Naive thymus-derived CD4-positive, alpha-beta T cell (primary cell): ENCODE measurements around the gene ACSBG1. TPM values are rescaled to one million over a fixed set of nuclear protein-coding genes. Genes with fewer than 3 reads are reported as not detected.
"Not testable (repeated sequence)": the region's sequence is repeated elsewhere in the genome, so short reads cannot be mapped to it uniquely, and the experiment has no call there.

Source experiments
- ATAC-seq: fragments of 150-1000 bp; cut with Tn5 transposase; 2 replicates; pipeline ENCODE4 v1.10.0; 2021; ENCODE audit warnings: mild to moderate bottlenecking, moderate library complexity
- CTCF ChIA-PET: fragments of 350-600 bp; sonication (Branson Sonifier 250); formaldehyde crosslinking; loops from one replicate; lab custom pipeline; 2021; ENCODE audit warnings: antibody characterized with exemption; lab: Charles Lee
- POLR2A ChIA-PET: fragments of 350-600 bp; sonication (Branson Sonifier 250); formaldehyde crosslinking; loops from one replicate; lab custom pipeline; 2021; ENCODE audit warnings: antibody characterized with exemption, inconsistent platforms; lab: Charles Lee
- DNase-seq, 9 donors: peaks; one replicate each; pipeline versions ENCODE4 v3.0.0 to v3.0.0-alpha.2; 2020 to 2022; ENCODE audit warnings: mixed read lengths in 1 of 9
- H3K27ac ChIP-seq: one replicate; pipeline ENCODE4 v1.7.0; 2013; ENCODE audit warnings: mild to moderate bottlenecking, low read depth, low read length, moderate library complexity
- H3K27me3 ChIP-seq, 2 donors: one replicate each; pipeline ENCODE4 v1.7.0; 2013; ENCODE audit warnings: low read length in 2 of 2, mild to moderate bottlenecking in 2 of 2, moderate library complexity in 2 of 2; ENCODE audit not compliant: control insufficient read depth in 2 of 2, insufficient read depth in 2 of 2
- H3K36me3 ChIP-seq, 3 experiments: 1 replicate in 2 of 3; 2 replicates in 1 of 3; pipeline ENCODE4 v1.7.0; 2013; ENCODE audit warnings: low read length in 3 of 3, mild to moderate bottlenecking in 3 of 3, moderate library complexity in 1 of 3; ENCODE audit not compliant: insufficient read depth in 3 of 3, control insufficient read depth in 2 of 3
- H3K4me1 ChIP-seq, 2 donors: one replicate each; pipeline ENCODE4 v1.7.0; 2013; ENCODE audit warnings: low read length in 2 of 2, mild to moderate bottlenecking in 2 of 2, moderate library complexity in 1 of 2; ENCODE audit not compliant: control insufficient read depth in 2 of 2, insufficient read depth in 2 of 2
- H3K4me3 ChIP-seq: 2 replicates; pipeline ENCODE4 v1.7.0; 2013; ENCODE audit warnings: mild to moderate bottlenecking, low read length
- H3K9me3 ChIP-seq, 3 experiments: 1 replicate in 2 of 3; 2 replicates in 1 of 3; pipeline ENCODE4 v1.7.0; 2013; ENCODE audit warnings: low read length in 3 of 3; ENCODE audit not compliant: control insufficient read depth in 2 of 3
- H3K27ac Mint-ChIP-seq, 9 donors: one replicate each; pipeline ENCODE4 v1.8.0; 2020 to 2022; ENCODE audit warnings: mixed read lengths in 9 of 9, mild to moderate bottlenecking in 8 of 9, moderate library complexity in 5 of 9, inconsistent platforms in 2 of 9
- H3K27me3 Mint-ChIP-seq, 5 donors: one replicate each; pipeline ENCODE4 v1.8.0; 2021 to 2022; ENCODE audit warnings: mixed read lengths in 5 of 5, mild to moderate bottlenecking in 1 of 5
- H3K36me3 Mint-ChIP-seq, 5 donors: one replicate each; pipeline ENCODE4 v1.8.0; 2020 to 2022; ENCODE audit warnings: mixed read lengths in 5 of 5, mild to moderate bottlenecking in 3 of 5, inconsistent platforms in 1 of 5
- H3K4me1 Mint-ChIP-seq, 7 donors: one replicate each; pipeline ENCODE4 v1.8.0; 2020 to 2022; ENCODE audit warnings: mixed read lengths in 7 of 7, mild to moderate bottlenecking in 3 of 7, inconsistent platforms in 1 of 7
- H3K4me3 Mint-ChIP-seq, 10 donors: one replicate each; pipeline ENCODE4 v1.8.0; 2020 to 2022; ENCODE audit warnings: mild to moderate bottlenecking in 10 of 10, mixed read lengths in 10 of 10, moderate library complexity in 6 of 10, inconsistent platforms in 2 of 10
- H3K9me3 Mint-ChIP-seq, 11 donors: one replicate each; pipeline ENCODE4 v1.8.0; 2020 to 2022; ENCODE audit warnings: mixed read lengths in 11 of 11, mild to moderate bottlenecking in 4 of 11, inconsistent platforms in 1 of 11, moderate library complexity in 1 of 11
- intact Hi-C, 2 donors: fragments of 100-400 bp; cut with micrococcal nuclease; formaldehyde crosslinking; loops; one replicate each; pipeline ENCODE4 v1.15.1; 2023
- polyA plus RNA-seq, 2 donors: library from polyadenylated mRNA; unstranded; fragments of 300-500 nt; fragmentation: Illumina TruSeq; gene quantifications; one replicate each; pipeline ENCODE4 v1.2.3, GENCODE V29; 2021
- total RNA-seq, 6 experiments: library from RNA in 5 of 6; stranded (reverse) in 5 of 6; gene quantifications; 1 replicate in 5 of 6; 2 replicates in 1 of 6; pipeline ENCODE4 v1.2.3 and lab custom pipeline; 2021 to 2026

ACSBG1 gene
- total and polyA plus RNA-seq, 7 experiments from 2014 or later: 0.06 to 0.39 TPM; not detected in 5

DNA sequence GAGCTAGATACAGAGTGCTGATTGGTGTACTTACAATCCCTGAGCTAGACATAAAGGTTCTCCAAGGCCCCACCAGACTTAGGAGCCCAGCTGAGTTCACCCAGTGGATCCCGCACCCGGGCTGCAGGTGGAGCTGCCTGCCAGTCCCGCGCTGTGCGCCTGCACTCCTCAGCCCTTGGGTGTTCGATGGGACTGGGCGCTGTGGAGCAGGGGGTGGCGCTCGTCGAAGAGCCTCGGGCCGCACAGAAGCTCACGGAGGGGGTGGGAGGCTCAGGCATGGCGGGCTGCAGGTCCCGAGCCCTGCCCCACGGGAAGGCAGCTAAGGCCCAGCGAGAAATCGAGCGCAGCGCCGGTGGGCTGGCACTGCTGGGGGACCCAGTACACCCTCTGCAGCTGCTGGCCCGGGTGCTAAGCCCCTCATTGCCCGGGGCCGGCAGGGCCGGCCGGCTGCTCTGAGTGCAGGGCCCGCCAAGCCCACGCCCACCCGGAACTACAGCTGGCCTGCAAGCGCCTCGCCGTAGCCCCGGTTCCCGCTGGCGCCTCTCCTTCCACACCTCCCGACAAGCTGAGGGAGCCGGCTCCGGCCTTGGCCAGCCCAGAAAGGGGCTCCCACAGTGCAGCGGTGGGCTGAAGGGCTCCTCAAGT, 11.7 kb upstream of the ACSBG1 start:
- intact Hi-C loops: not testable (repeated sequence)

DNA sequence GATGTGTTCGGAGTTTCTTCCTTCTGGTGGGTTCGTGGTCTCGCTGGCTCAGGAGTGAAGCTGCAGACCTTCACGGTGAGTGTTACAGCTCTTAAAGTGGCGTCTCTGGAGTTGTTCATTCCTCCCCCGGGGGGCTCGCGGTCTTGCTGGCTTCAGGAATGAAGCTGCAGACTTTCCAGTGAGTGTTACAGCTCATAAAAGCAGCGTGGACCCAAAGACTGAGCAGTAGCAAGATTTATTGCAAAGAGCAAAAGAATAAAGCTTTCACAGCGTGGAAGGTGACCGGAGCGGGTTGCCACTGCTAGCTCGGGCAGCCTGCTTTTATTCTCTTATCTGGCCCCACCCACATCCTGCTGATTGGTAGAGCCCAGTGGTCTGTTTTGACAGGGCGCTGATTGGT, 11.0 kb upstream of the ACSBG1 start:
- H3K36me3 ChIP-seq, H3K9me3 ChIP-seq, H3K4me3 ChIP-seq, ATAC-seq, H3K27me3 Mint-ChIP-seq, H3K27ac Mint-ChIP-seq, H3K27me3 ChIP-seq, POLR2A ChIA-PET, H3K4me1 Mint-ChIP-seq, DNase-seq, H3K27ac ChIP-seq, H3K9me3 Mint-ChIP-seq, H3K36me3 Mint-ChIP-seq, intact Hi-C loops, H3K4me1 ChIP-seq, H3K4me3 Mint-ChIP-seq: not testable (repeated sequence)
- CTCF ChIA-PET: interaction anchor here (0.6 to 1.4 kb wide), 2 partner anchors 20 to 389 kb away, joined by 3 read pairs; no protein-coding TSS in a partner anchor

More for the DNA sequence above, 11.7 kb upstream of the ACSBG1 start:
- H3K4me3 ChIP-seq, ATAC-seq, H3K4me1 ChIP-seq, DNase-seq, H3K9me3 ChIP-seq, H3K36me3 ChIP-seq, H3K27me3 Mint-ChIP-seq, POLR2A ChIA-PET, H3K27ac Mint-ChIP-seq, H3K27ac ChIP-seq, H3K4me1 Mint-ChIP-seq, H3K4me3 Mint-ChIP-seq, H3K9me3 Mint-ChIP-seq, H3K36me3 Mint-ChIP-seq, H3K27me3 ChIP-seq: not testable (repeated sequence)
- CTCF ChIA-PET: interaction anchor here (0.6 kb wide), 1 partner anchor 389 kb away, joined by 3 read pairs; no protein-coding TSS in a partner anchor

DNA sequence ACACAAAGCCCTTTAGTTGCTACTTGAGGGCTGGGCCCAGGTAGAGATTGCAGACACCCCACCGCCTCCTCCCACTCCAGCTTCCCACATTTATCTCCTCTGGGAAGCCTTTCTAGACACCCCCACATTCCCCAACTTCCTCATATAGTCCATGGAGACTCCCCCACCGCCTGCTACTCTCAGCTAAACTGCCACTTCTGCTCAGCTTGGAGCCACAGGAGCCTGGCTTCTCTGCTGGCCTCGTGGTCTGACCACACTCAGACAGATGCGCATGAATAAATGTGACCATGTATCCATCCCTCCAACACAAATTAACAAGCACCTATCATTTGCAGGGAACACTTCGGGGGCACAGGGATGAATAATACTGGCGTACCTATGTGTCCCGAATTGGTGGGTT, 10.5 kb upstream of the ACSBG1 start:
- Mint-ChIP-seq H3K9me3 (peaks cover 0 to 1% (median 0%) of the 10 kb centered on the region in 11 donors), H3K27me3 (peaks cover 0 to 6% (median 0%) of the 10 kb centered on the region in 5 donors), H3K4me1 (peaks cover 0 to 4% (median 0%) of the 10 kb centered on the region in 7 donors), H3K27ac (no peak overlapping the region), H3K4me3 (no peak overlapping the region), H3K36me3 (no peaks in the 10 kb centered on the region)
- Histone ChIP-seq H3K9me3 (no peaks in the 10 kb centered on the region), H3K27ac (no peak overlapping the region), H3K27me3 (no peaks in the 10 kb centered on the region), H3K4me1 (no peaks in the 10 kb centered on the region), H3K4me3 (no peak overlapping the region), H3K36me3 (no peaks in the 10 kb centered on the region)
- CTCF ChIA-PET: interaction anchor here (1.4 kb wide), 1 partner anchor 21 kb away, joined by 3 read pairs; no protein-coding TSS in a partner anchor
- DNase-seq (no peak), ATAC-seq (no peak)
- POLR2A ChIA-PET: interaction anchor here (0.8 kb wide), 1 partner anchor 47 kb away, joined by 3 read pairs; no protein-coding TSS in a partner anchor
- intact Hi-C loops: loop anchor here in 1 of 2 donors (5.0 kb wide), 1 partner anchor 113 kb away; the partner anchor contains the start of gene CIB2

DNA sequence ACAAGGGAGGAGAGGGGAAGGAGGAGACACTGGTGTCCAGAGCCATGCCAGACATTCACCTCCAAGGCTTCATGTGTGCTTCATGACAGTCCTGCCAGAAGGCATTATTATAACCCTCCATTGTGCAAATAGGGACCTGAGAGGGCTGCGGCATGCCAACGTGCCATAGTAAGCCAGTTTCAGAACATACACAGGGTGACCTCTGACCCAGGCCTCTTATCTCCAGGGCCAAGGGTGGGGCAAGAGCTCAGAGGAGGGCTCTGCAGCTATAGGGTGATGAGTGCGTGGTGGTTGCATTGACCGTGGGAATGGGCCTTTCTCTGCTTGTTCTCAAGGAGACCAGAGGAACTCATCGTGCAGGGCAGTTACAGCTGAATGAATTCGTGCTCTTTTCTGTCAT, 9.7 kb upstream of the ACSBG1 start:
- H3K27ac ChIP-seq: no peak overlapping the region
- DNase-seq (no peak), ATAC-seq (no peak)
- peaks cover 0 to 6% (median 0%) of the 10 kb centered on the region in 5 donors for H3K27me3 Mint-ChIP-seq
- CTCF ChIA-PET: interaction anchor here (0.6 to 1.4 kb wide), 2 partner anchors 21 to 135 kb away, joined by 3 read pairs; no protein-coding TSS in a partner anchor
- H3K27ac Mint-ChIP-seq: no peak overlapping the region
- no peak overlapping the region for H3K4me3 ChIP-seq
- peaks cover 0 to 4% (median 0%) of the 10 kb centered on the region in 7 donors for H3K4me1 Mint-ChIP-seq
- peaks cover 0 to 1% (median 0%) of the 10 kb centered on the region in 11 donors for H3K9me3 Mint-ChIP-seq
- no peaks in the 10 kb centered on the region for H3K9me3 ChIP-seq
- intact Hi-C loops: loop anchor here in 1 of 2 donors (5.0 kb wide), 1 partner anchor 112 kb away; the partner anchor contains the start of gene CIB2
- H3K36me3 ChIP-seq: no peaks in the 10 kb centered on the region
- H3K36me3 Mint-ChIP-seq: no peaks in the 10 kb centered on the region
- POLR2A ChIA-PET: interaction anchor here (0.8 kb wide), 1 partner anchor 47 kb away, joined by 3 read pairs; no protein-coding TSS in a partner anchor
- no peak overlapping the region for H3K4me3 Mint-ChIP-seq
- no peaks in the 10 kb centered on the region for H3K27me3 ChIP-seq
- no peaks in the 10 kb centered on the region for H3K4me1 ChIP-seq

DNA sequence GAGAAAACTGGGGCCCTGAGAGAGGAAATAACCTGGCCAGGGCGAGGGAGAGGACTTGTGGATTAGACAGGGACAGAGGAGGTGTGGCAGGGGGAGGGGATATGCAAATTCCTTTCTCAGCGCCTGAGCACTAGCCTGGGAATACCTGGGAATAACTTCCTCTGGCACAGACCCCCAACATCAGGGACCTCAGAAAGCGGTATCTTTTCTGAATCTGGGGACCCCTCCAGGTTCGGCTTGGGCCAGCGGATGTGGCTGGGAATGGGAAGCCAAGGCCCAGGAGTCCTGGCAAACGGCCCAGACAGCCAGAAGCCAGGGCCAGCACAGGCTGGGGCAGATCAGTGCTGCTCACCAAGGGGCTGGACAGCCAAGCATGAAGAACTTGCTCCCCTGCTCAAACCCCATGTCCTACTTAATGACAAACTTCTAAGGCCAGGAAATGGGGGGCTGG, 9.2 kb upstream of the ACSBG1 start:
- no peak for DNase-seq
- H3K4me1 ChIP-seq: no peaks in the 10 kb centered on the region
- Mint-ChIP-seq H3K36me3 (no peaks in the 10 kb centered on the region), H3K4me1 (peaks cover 0 to 4% (median 0%) of the 10 kb centered on the region in 7 donors), H3K27ac (no peak overlapping the region), H3K4me3 (no peak overlapping the region), H3K9me3 (peaks cover 0 to 1% (median 0%) of the 10 kb centered on the region in 11 donors), H3K27me3 (peaks cover 0 to 6% (median 0%) of the 10 kb centered on the region in 5 donors)
- intact Hi-C loops: loop anchor here in 1 of 2 donors (5.0 kb wide), 1 partner anchor 111 kb away; the partner anchor contains the start of gene CIB2
- CTCF ChIA-PET: interaction anchor here (5.2 kb wide), 1 partner anchor 131 kb away, joined by 51 read pairs; no protein-coding TSS in a partner anchor
- H3K4me3 ChIP-seq: no peak overlapping the region
- no peaks in the 10 kb centered on the region for H3K36me3 ChIP-seq
- ATAC-seq: no peak
- H3K9me3 ChIP-seq: no peaks in the 10 kb centered on the region
- no peak overlapping the region for H3K27ac ChIP-seq
- H3K27me3 ChIP-seq: no peaks in the 10 kb centered on the region
- POLR2A ChIA-PET: no interaction called here

DNA sequence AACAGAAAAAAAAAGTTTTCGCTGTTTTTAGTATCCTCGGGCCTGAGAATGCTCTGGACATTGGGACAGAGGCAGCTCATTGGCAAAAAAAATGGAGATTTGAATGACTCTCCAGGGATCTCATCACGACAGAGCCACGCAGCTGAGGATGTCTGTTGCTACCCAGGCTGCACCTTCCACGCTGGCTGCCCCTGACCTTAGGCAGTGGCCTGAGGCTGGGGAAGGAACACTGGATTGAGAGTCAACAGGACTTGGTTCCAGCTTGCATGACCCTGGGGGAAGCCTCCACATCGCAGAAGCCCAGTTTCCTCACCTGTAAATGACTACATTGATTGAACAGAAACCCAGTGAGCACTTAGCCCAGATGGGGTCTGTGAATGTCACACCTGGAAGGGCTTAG, 8.7 kb upstream of the ACSBG1 start:
- ChIA-PET POLR2A (no interaction called here), CTCF (interaction anchor here (0.8 to 5.2 kb wide), 4 partner anchors 48 to 333 kb away, joined by 4 to 51 read pairs (median 16); no protein-coding TSS in a partner anchor)
- ATAC-seq: no peak
- peaks cover 0 to 1% (median 0%) of the 10 kb centered on the region in 11 donors for H3K9me3 Mint-ChIP-seq
- intact Hi-C loops: loop anchor here in 1 of 2 donors (5.0 kb wide), 1 partner anchor 111 kb away; the partner anchor contains the start of gene CIB2
- Histone ChIP-seq H3K27me3 (no peaks in the 10 kb centered on the region), H3K27ac (no peak overlapping the region), H3K9me3 (no peaks in the 10 kb centered on the region), H3K36me3 (no peaks in the 10 kb centered on the region), H3K4me3 (no peak overlapping the region), H3K4me1 (no peaks in the 10 kb centered on the region)
- no peak for DNase-seq
- H3K36me3 Mint-ChIP-seq: no peaks in the 10 kb centered on the region
- peaks cover 0 to 4% (median 0%) of the 10 kb centered on the region in 7 donors for H3K4me1 Mint-ChIP-seq
- H3K27me3 Mint-ChIP-seq: peaks cover 0 to 6% (median 0%) of the 10 kb centered on the region in 5 donors
- no peak overlapping the region for H3K4me3 Mint-ChIP-seq
- H3K27ac Mint-ChIP-seq: no peak overlapping the region
